Measurements from ENCODE around the gene NEO1. TPM values are rescaled to one million over a fixed set of nuclear protein-coding genes. Genes with fewer than 3 reads are reported as not detected.
A peak's percentile ranks its signal among the peaks of the same experiment; 100 is the strongest.

The NEO1 gene
- total RNA-seq, 1 donor from 2014 or later: 30.3 TPM

DNA sequence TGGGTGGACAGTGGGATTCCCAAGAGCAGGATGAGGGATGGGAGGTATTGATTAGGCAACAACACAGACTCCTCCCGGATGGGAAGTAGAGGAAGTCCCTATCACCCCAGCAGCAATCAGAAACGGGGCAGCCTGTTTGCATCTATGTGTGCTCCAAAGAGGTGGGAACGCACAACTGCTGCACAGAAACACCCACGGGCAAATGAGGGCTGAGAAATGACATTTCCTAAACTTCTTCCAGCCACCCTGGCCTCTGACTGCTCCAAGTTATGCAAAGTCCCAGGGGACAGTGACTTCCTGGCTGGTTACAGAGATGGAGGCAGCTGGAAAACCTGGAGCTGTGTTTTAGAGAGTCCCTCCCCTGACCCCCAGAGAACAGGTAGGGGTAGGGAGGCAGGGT lies 273.9 kb downstream of the NEO1 start:
- no peaks in the 10 kb centered on the region for H3K79me2 ChIP-seq (ENCODE audit: insufficient read depth, low read length)
- no peak overlapping the region for H3K27ac ChIP-seq (ENCODE audit: low read depth, low read length)
- Mint-ChIP-seq H3K4me3 (ENCODE audit: unreplicated experiment) (no peak overlapping the region), H3K36me3 (ENCODE audit: low read depth, unreplicated experiment) (peaks cover 3% of the 10 kb centered on the region), H3K4me1 (ENCODE audit: low read depth, unreplicated experiment) (peaks cover 9% of the 10 kb centered on the region), H3K9me3 (ENCODE audit: unreplicated experiment) (no peaks in the 10 kb centered on the region), H3K27me3 (ENCODE audit: low read depth, unreplicated experiment) (peaks cover 14% of the 10 kb centered on the region), H3K27ac (ENCODE audit: unreplicated experiment) (peak overlapping the region; percentile 41)
- H3K4me3 ChIP-seq (ENCODE audit: insufficient read depth, low read depth, low read length): no peak overlapping the region
- FAIRE-seq (no peak), DNase-seq (ENCODE audit: low read depth) (no peak)
- H3K4me2 ChIP-seq (ENCODE audit: low read length): no peak overlapping the region
- no peaks in the 10 kb centered on the region for H3K9me3 ChIP-seq (ENCODE audit: insufficient read depth, low read depth, low read length)
- no peaks in the 10 kb centered on the region for H3K27me3 ChIP-seq (ENCODE audit: insufficient read depth, low read length)
- H3K4me1 ChIP-seq (ENCODE audit: insufficient read depth, low read length): no peaks in the 10 kb centered on the region
- no peak overlapping the region for H2AFZ ChIP-seq (ENCODE audit: low read depth, low read length)
- H3K36me3 ChIP-seq (ENCODE audit: insufficient read depth, low read length): no peaks in the 10 kb centered on the region
- no peaks in the 10 kb centered on the region for H4K20me1 ChIP-seq (ENCODE audit: insufficient read depth, low read length)
- H3K9ac ChIP-seq (ENCODE audit: low read length): no peak overlapping the region
- no peak for TF ChIP-seq EZH2 (IDR thresholded peaks at IDR 0.05; ENCODE audit: insufficient read depth, low read length)
- TF ChIP-seq, protein P1, sequence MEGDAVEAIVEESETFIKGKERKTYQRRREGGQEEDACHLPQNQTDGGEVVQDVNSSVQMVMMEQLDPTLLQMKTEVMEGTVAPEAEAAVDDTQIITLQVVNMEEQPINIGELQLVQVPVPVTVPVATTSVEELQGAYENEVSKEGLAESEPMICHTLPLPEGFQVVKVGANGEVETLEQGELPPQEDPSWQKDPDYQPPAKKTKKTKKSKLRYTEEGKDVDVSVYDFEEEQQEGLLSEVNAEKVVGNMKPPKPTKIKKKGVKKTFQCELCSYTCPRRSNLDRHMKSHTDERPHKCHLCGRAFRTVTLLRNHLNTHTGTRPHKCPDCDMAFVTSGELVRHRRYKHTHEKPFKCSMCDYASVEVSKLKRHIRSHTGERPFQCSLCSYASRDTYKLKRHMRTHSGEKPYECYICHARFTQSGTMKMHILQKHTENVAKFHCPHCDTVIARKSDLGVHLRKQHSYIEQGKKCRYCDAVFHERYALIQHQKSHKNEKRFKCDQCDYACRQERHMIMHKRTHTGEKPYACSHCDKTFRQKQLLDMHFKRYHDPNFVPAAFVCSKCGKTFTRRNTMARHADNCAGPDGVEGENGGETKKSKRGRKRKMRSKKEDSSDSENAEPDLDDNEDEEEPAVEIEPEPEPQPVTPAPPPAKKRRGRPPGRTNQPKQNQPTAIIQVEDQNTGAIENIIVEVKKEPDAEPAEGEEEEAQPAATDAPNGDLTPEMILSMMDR (IDR thresholded peaks at IDR 0.05; ENCODE audit: insufficient read depth, low read depth, low read length): no peak

DNA sequence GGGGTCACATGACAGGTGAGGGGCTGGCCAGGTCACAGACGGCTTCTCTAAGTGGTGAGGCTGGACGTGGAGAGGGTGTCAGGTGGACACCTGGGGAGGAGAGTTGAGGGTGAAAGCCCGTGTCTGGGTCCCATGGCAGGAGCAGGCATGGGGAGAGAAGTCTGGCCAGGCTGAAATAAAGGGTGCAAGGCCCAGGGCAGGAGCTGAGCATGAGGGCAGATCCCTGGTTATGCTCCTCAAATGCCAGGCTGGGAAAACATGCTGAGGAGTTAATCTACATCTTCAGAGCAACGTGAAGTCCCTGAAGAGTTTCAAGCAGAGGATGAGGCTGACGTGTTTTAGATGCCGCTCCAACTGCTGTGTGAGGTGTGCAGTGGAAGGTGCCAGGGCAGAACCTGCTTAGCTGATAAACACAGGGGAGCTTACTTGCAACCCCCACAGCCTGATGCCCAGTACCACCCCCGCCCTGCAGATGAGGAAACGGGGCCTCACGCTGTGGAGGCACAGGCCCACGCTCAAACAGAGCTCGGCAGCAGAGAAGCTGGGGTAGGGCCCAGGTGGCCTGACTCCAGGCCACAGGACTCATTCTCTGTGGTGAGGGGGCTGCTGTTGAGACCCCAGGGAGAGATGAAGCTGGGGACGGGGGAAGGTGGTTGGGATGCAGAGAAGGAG lies 276.0 kb downstream of the NEO1 start:
- Histone ChIP-seq H3K27ac (ENCODE audit: low read depth, low read length) (no peak overlapping the region), H3K27me3 (ENCODE audit: insufficient read depth, low read length) (no peaks in the 10 kb centered on the region), H4K20me1 (ENCODE audit: insufficient read depth, low read length) (no peaks in the 10 kb centered on the region), H3K4me1 (ENCODE audit: insufficient read depth, low read length) (no peaks in the 10 kb centered on the region), H3K4me3 (ENCODE audit: insufficient read depth, low read depth, low read length) (no peak overlapping the region), H3K4me2 (ENCODE audit: low read length) (no peak overlapping the region), H3K79me2 (ENCODE audit: insufficient read depth, low read length) (no peaks in the 10 kb centered on the region), H3K36me3 (ENCODE audit: insufficient read depth, low read length) (no peaks in the 10 kb centered on the region), H3K9ac (ENCODE audit: low read length) (no peak overlapping the region), H3K9me3 (ENCODE audit: insufficient read depth, low read depth, low read length) (no peaks in the 10 kb centered on the region), H2AFZ (ENCODE audit: low read depth, low read length) (no peak overlapping the region)
- peaks cover 9% of the 10 kb centered on the region for H3K4me1 Mint-ChIP-seq (ENCODE audit: low read depth, unreplicated experiment)
- no peak overlapping the region for H3K27ac Mint-ChIP-seq (ENCODE audit: unreplicated experiment)
- FAIRE-seq (no peak), DNase-seq (ENCODE audit: low read depth) (no peak)
- peaks cover 3% of the 10 kb centered on the region for H3K36me3 Mint-ChIP-seq (ENCODE audit: low read depth, unreplicated experiment)
- H3K9me3 Mint-ChIP-seq (ENCODE audit: unreplicated experiment): no peaks in the 10 kb centered on the region
- H3K4me3 Mint-ChIP-seq (ENCODE audit: unreplicated experiment): no peak overlapping the region
- TF ChIP-seq, protein P1 (IDR thresholded peaks at IDR 0.05; ENCODE audit: insufficient read depth, low read depth, low read length): no peak
- no peak for TF ChIP-seq EZH2 (IDR thresholded peaks at IDR 0.05; ENCODE audit: insufficient read depth, low read length)
- peaks cover 10% of the 10 kb centered on the region for H3K27me3 Mint-ChIP-seq (ENCODE audit: low read depth, unreplicated experiment)

DNA sequence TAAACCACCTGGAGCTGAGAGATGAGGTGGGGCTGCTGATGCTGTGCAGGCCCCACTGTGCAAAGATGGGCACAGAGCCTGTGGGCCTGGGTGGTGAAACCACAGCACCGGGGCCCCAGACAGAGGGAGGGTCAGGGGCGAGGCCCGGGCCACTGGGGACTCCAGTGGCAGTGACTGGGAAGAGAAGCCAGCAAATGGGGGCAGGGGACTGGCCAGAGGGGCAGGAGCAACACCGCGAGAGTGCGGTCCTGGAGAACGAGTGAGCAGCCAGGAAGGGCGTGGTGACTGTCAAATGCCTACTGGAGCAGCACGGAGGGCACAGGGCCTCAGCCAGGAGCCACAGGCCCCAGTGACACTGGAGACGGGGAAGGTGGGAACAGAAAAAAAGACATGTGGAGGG lies 276.7 kb downstream of the NEO1 start:
- Histone ChIP-seq H3K36me3 (ENCODE audit: insufficient read depth, low read length) (no peaks in the 10 kb centered on the region), H3K4me1 (ENCODE audit: insufficient read depth, low read length) (no peaks in the 10 kb centered on the region), H3K27ac (ENCODE audit: low read depth, low read length) (no peak overlapping the region), H3K79me2 (ENCODE audit: insufficient read depth, low read length) (no peaks in the 10 kb centered on the region), H3K9ac (ENCODE audit: low read length) (no peak overlapping the region), H3K4me2 (ENCODE audit: low read length) (no peak overlapping the region), H2AFZ (ENCODE audit: low read depth, low read length) (no peak overlapping the region), H3K27me3 (ENCODE audit: insufficient read depth, low read length) (no peaks in the 10 kb centered on the region), H4K20me1 (ENCODE audit: insufficient read depth, low read length) (no peaks in the 10 kb centered on the region), H3K9me3 (ENCODE audit: insufficient read depth, low read depth, low read length) (no peaks in the 10 kb centered on the region), H3K4me3 (ENCODE audit: insufficient read depth, low read depth, low read length) (no peak overlapping the region)
- H3K4me1 Mint-ChIP-seq (ENCODE audit: low read depth, unreplicated experiment): peaks cover 9% of the 10 kb centered on the region
- H3K4me3 Mint-ChIP-seq (ENCODE audit: unreplicated experiment): no peak overlapping the region
- TF ChIP-seq, protein P1 (IDR thresholded peaks at IDR 0.05; ENCODE audit: insufficient read depth, low read depth, low read length): no peak
- TF ChIP-seq EZH2 (IDR thresholded peaks at IDR 0.05; ENCODE audit: insufficient read depth, low read length): no peak
- H3K9me3 Mint-ChIP-seq (ENCODE audit: unreplicated experiment): no peaks in the 10 kb centered on the region
- FAIRE-seq (no peak), DNase-seq (ENCODE audit: low read depth) (no peak)
- no peak overlapping the region for H3K27ac Mint-ChIP-seq (ENCODE audit: unreplicated experiment)
- peaks cover 3% of the 10 kb centered on the region for H3K36me3 Mint-ChIP-seq (ENCODE audit: low read depth, unreplicated experiment)
- peaks cover 10% of the 10 kb centered on the region for H3K27me3 Mint-ChIP-seq (ENCODE audit: low read depth, unreplicated experiment)
